Body of pancreas (tissue), 4 donors: Measurements from ENCODE around the gene VPS41. TPM values are rescaled to one million over a fixed set of nuclear protein-coding genes. Genes with fewer than 3 reads are reported as not detected.

Source experiments
- ATAC-seq: fragments of 150-250 bp; one replicate; pipeline ENCODE4 v1.9.1; 2016
- DNase-seq, 4 donors: peaks; one replicate each; pipeline ENCODE4 v3.0.0-alpha.2; 2019
- H3K27ac ChIP-seq, 4 donors: fragments of 200-600 bp; sonication (generic); 1 replicate in 3 of 4; 2 replicates in 1 of 4; pipeline versions ENCODE4 v1.5.1 to v1.6.1; 2016 to 2019; ENCODE audit warnings: mild to moderate bottlenecking in 1 of 4, mixed read lengths in 1 of 4, moderate library complexity in 1 of 4
- H3K27me3 ChIP-seq, 2 donors: fragments of 200-600 bp; sonication (generic); one replicate each; pipeline ENCODE4 v1.6.0; 2016; ENCODE audit warnings: mild to moderate bottlenecking in 1 of 2
- H3K36me3 ChIP-seq, 2 donors: fragments of 200-600 bp; sonication (generic); replicated peaks in 1 of 2; 2 replicates each; pipeline ENCODE4 v1.5.1; 2016; ENCODE audit warnings: low read depth in 2 of 2; ENCODE audit not compliant: insufficient read depth in 1 of 2
- H3K4me1 ChIP-seq: fragments of 200-600 bp; sonication (generic); one replicate; pipeline ENCODE4 v1.6.0; 2016
- H3K4me3 ChIP-seq, 2 donors: fragments of 200-600 bp; sonication (generic); 1 replicate in 1 of 2; 2 replicates in 1 of 2; pipeline ENCODE4 v1.5.1; 2016 to 2019
- H3K9me3 ChIP-seq, 3 donors: fragments of 200-600 bp; sonication (generic); 1 replicate in 2 of 3; 2 replicates in 1 of 3; pipeline ENCODE4 v1.5.1; 2016
- POLR2A ChIP-seq, 3 donors: fragments of 450-650 bp; IDR thresholded peaks; one replicate each; pipeline ENCODE4 v1.6.1; 2016; ENCODE audit warnings: antibody characterized with exemption in 3 of 3, mild to moderate bottlenecking in 2 of 3
- WGBS, 2 donors: methylation state at CpG; one replicate each; pipeline ENCODE4 v1.1.5; 2017; 5-methylcytosine and 5-hydroxymethylcytosine counted together
- intact Hi-C: fragments of 100-400 bp; cut with DNase I; formaldehyde crosslinking; loops from one replicate; pipeline ENCODE4 v1.15.1; 2023
- total RNA-seq, 2 donors: library from RNA; depleted of rRNA; stranded (reverse); fragments of >200 nt; gene quantifications; one replicate each; pipeline ENCODE4 v1.1.0, GENCODE V29; 2016
- TF ChIP-seq, protein P1 (sequence below), 7 experiments: fragments of 450-650 bp in 4 of 7; fragments of 200-600 bp in 3 of 7; sonication (generic) in 3 of 7; IDR thresholded peaks; one replicate each; pipeline ENCODE4 v1.5.1; 2016 to 2019; ENCODE audit warnings: antibody characterized with exemption in 7 of 7

The VPS41 gene
- total RNA-seq, 2 donors from 2014 or later = 18.1 to 53.2 TPM

DNA sequence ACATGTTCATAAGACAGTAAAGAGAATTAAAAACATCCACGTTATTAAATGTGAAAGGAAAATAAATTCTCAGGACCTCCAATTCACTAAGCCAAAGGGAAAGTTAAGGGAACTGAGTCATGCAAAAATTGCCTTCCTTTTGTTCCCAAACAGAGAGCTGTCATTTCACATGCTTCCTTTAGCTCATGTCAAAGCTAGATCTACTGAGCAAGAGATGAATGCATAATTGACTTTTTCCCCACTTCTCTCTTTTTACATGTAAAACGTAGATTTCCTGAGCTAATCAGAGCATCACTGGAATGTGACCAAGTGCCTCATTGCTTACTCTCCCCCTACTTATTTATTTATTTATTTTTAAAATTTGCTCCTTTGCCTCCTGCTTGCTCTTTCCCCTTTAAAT, 148.8 kb downstream of the VPS41 start:
- H3K27ac ChIP-seq = no peak overlapping the region
- no peak for DNase-seq
- H3K36me3 ChIP-seq = peaks cover 0 to 2% of the 10 kb centered on the region in 2 donors
- no peak for ATAC-seq
- no peaks in the 10 kb centered on the region for H3K4me1 ChIP-seq
- no peaks in the 10 kb centered on the region for H3K9me3 ChIP-seq
- 90 to 91% methylated on average over 2 of the region's 2 CpGs for WGBS, 2 donors
- TF ChIP-seq, protein P1, sequence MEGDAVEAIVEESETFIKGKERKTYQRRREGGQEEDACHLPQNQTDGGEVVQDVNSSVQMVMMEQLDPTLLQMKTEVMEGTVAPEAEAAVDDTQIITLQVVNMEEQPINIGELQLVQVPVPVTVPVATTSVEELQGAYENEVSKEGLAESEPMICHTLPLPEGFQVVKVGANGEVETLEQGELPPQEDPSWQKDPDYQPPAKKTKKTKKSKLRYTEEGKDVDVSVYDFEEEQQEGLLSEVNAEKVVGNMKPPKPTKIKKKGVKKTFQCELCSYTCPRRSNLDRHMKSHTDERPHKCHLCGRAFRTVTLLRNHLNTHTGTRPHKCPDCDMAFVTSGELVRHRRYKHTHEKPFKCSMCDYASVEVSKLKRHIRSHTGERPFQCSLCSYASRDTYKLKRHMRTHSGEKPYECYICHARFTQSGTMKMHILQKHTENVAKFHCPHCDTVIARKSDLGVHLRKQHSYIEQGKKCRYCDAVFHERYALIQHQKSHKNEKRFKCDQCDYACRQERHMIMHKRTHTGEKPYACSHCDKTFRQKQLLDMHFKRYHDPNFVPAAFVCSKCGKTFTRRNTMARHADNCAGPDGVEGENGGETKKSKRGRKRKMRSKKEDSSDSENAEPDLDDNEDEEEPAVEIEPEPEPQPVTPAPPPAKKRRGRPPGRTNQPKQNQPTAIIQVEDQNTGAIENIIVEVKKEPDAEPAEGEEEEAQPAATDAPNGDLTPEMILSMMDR (IDR thresholded peaks at IDR 0.05) = no peak
- TF ChIP-seq POLR2A (IDR thresholded peaks at IDR 0.05) = no peak
- no peaks in the 10 kb centered on the region for H3K27me3 ChIP-seq
- intact Hi-C loops = no loop called here
- no peak overlapping the region for H3K4me3 ChIP-seq

GRCh38 chr7:38759028-38759427, 150.0 kb downstream of the VPS41 start:
- DNase-seq = no peak
- intact Hi-C loops = no loop called here

DNA sequence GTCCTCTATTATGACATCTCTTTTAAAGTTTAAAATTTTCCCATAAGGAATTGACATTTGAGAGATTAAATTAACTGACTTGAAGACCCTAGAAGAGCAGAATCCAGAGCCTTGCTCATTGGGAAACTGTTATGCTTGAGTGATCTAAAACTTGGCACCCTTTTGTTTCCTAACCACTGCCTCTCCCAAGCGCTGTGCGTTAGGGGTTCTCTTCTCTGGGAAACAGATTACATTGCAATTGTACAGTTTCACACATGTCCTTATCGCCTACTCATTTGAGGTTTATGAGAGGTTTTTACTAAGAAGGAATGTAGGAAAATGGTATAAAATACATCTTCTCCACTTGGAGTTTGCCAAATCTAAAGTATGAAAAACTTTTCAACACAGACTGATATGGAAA, 151.1 kb downstream of the VPS41 start:
- no peak overlapping the region for H3K27ac ChIP-seq
- H3K27me3 ChIP-seq = no peaks in the 10 kb centered on the region
- H3K4me1 ChIP-seq = no peaks in the 10 kb centered on the region
- no peak overlapping the region for H3K4me3 ChIP-seq
- intact Hi-C loops = no loop called here
- WGBS, 2 donors = 94% methylated on average over 3 of the region's 3 CpGs
- DNase-seq (no peak), ATAC-seq (no peak)
- TF ChIP-seq POLR2A (IDR thresholded peaks at IDR 0.05) = no peak
- TF ChIP-seq, protein P1 (IDR thresholded peaks at IDR 0.05) = no peak
- no peaks in the 10 kb centered on the region for H3K9me3 ChIP-seq
- peaks cover 0 to 3% of the 10 kb centered on the region in 2 donors for H3K36me3 ChIP-seq

More at GRCh38 chr7:38759028-38759427, 150.0 kb downstream of the VPS41 start:
- ATAC-seq = no peak
- Histone ChIP-seq H3K36me3 (peaks cover 0 to 3% of the 10 kb centered on the region in 2 donors), H3K27me3 (no peaks in the 10 kb centered on the region), H3K9me3 (no peaks in the 10 kb centered on the region), H3K4me1 (no peaks in the 10 kb centered on the region), H3K4me3 (no peak overlapping the region), H3K27ac (no peak overlapping the region)
- TF ChIP-seq POLR2A (IDR thresholded peaks at IDR 0.05) = no peak
- TF ChIP-seq, protein P1 (IDR thresholded peaks at IDR 0.05) = no peak
- 97 to 100% methylated on average over 2 of the region's 2 CpGs for WGBS, 2 donors

- TF ChIP-seq, protein P1 (IDR thresholded peaks at IDR 0.05) = no peak
- TF ChIP-seq POLR2A (IDR thresholded peaks at IDR 0.05) = no peak
- Histone ChIP-seq H3K9me3 (no peaks in the 10 kb centered on the region), H3K27ac (no peak overlapping the region), H3K4me1 (no peaks in the 10 kb centered on the region), H3K36me3 (peaks cover 0 to 3% of the 10 kb centered on the region in 2 donors), H3K27me3 (no peaks in the 10 kb centered on the region), H3K4me3 (no peak overlapping the region)
- intact Hi-C loops = no loop called here
- 77% methylated on average over 5 of the region's 5 CpGs for WGBS, 2 donors
- DNase-seq (no peak), ATAC-seq (no peak)
Observed at GRCh38 chr7:38756521-38756920, 152.5 kb downstream of the VPS41 start.

GRCh38 chr7:38753347-38753746, 155.6 kb downstream of the VPS41 start:
- peaks cover 0 to 3% of the 10 kb centered on the region in 2 donors for H3K36me3 ChIP-seq
- no peaks in the 10 kb centered on the region for H3K9me3 ChIP-seq
- DNase-seq (no peak), ATAC-seq (no peak)
- no peaks in the 10 kb centered on the region for H3K4me1 ChIP-seq
- intact Hi-C loops = no loop called here
- H3K4me3 ChIP-seq = no peak overlapping the region
- no peak overlapping the region for H3K27ac ChIP-seq
- WGBS, 2 donors = 93% methylated on average over 4 of the region's 4 CpGs
- TF ChIP-seq POLR2A (IDR thresholded peaks at IDR 0.05) = no peak
- TF ChIP-seq, protein P1 (IDR thresholded peaks at IDR 0.05) = no peak
- no peaks in the 10 kb centered on the region for H3K27me3 ChIP-seq
